Right atrium auricular region (tissue), 2 donors: Measurements from ENCODE around the gene MX2. TPM values are rescaled to one million over a fixed set of nuclear protein-coding genes. Genes with fewer than 3 reads are reported as not detected.

ENCODE experiments used
- DNase-seq: peaks from one replicate; pipeline ENCODE4 v3.0.0-alpha.2; 2019; ENCODE audit warnings: low spot score
- H3K27ac ChIP-seq, 2 donors: fragments of 200-600 bp; sonication (generic); 1 replicate in 1 of 2; 2 replicates in 1 of 2; pipeline ENCODE4 v1.5.1; 2016 to 2019
- H3K27me3 ChIP-seq, 2 donors: fragments of 200-600 bp; sonication (generic); one replicate each; pipeline versions ENCODE4 v1.5.1 to v1.6.0; 2017 to 2019
- H3K36me3 ChIP-seq: fragments of 200-600 bp; sonication (generic); one replicate; pipeline ENCODE4 v1.5.1; 2016
- H3K4me1 ChIP-seq, 2 donors: fragments of 200-600 bp; sonication (generic); one replicate each; pipeline versions ENCODE4 v1.5.1 to v1.6.0; 2017 to 2019
- H3K4me3 ChIP-seq, 2 donors: fragments of 200-600 bp; sonication (generic); 1 replicate in 1 of 2; 2 replicates in 1 of 2; pipeline ENCODE4 v1.5.1; 2017 to 2019; ENCODE audit warnings: mild to moderate bottlenecking in 1 of 2, moderate library complexity in 1 of 2
- H3K9me3 ChIP-seq, 2 donors: fragments of 200-600 bp; sonication (generic); one replicate each; pipeline ENCODE4 v1.5.1; 2019
- total RNA-seq, 2 donors: library from RNA; depleted of rRNA; stranded (reverse); fragments of >200 nt; gene quantifications; one replicate each; pipeline ENCODE4 v1.1.0, GENCODE V29; 2016
- TF ChIP-seq, protein P1 (sequence below), 2 donors: fragments of 200-600 bp; sonication (generic); IDR thresholded peaks; one replicate each; pipeline ENCODE4 v1.5.1; 2019; ENCODE audit warnings: antibody characterized with exemption in 2 of 2

MX2 gene
- total RNA-seq, 2 donors from 2014 or later = 5.5 to 5.9 TPM

DNA sequence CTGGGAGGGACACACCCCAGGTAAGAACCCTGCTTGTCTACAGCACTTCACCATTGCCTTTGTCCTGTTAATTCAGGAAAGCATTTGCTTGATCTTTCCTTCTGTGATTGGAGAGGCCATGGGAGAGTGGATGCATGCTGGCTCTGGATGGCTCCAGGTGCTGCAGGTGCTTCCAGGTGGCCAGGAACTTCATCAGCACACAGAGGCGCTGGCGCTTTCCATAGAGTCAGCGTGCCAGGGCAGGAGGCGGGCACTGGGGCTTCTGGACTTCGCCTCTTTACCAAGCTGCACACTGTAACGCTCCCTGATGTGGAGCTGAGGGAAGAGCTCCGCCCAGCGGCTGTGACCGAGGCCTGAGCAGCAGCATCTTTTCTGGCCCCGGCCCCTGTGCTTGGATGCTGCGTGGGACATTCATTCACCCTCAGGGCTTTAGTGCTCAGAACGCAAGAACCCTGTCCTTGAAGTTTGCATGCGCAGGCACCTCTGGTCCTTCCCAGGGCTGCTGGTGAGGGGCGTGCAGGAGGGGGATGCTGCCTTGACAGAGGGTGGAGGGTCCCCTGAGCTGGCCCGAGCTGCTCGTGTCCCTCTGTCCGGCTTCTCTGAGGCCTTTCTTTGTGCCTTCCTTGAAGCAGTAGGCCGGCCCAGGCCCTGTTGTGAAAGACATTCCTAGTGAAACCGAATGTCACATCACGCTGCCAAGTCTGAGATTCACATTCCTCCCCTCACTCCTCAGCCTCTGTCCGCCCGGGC is 1.6 kb upstream of the MX2 start:
- no peaks in the 10 kb centered on the region for H3K9me3 ChIP-seq
- H3K4me3 ChIP-seq = no peak overlapping the region
- H3K27me3 ChIP-seq = no peaks in the 10 kb centered on the region
- peak; percentile 85 for DNase-seq
- peaks cover 0 to 30% of the 10 kb centered on the region in 2 donors for H3K4me1 ChIP-seq
- peak overlapping the region; percentile 88 to 90 for H3K27ac ChIP-seq
- no peaks in the 10 kb centered on the region for H3K36me3 ChIP-seq
- TF ChIP-seq, protein P1, sequence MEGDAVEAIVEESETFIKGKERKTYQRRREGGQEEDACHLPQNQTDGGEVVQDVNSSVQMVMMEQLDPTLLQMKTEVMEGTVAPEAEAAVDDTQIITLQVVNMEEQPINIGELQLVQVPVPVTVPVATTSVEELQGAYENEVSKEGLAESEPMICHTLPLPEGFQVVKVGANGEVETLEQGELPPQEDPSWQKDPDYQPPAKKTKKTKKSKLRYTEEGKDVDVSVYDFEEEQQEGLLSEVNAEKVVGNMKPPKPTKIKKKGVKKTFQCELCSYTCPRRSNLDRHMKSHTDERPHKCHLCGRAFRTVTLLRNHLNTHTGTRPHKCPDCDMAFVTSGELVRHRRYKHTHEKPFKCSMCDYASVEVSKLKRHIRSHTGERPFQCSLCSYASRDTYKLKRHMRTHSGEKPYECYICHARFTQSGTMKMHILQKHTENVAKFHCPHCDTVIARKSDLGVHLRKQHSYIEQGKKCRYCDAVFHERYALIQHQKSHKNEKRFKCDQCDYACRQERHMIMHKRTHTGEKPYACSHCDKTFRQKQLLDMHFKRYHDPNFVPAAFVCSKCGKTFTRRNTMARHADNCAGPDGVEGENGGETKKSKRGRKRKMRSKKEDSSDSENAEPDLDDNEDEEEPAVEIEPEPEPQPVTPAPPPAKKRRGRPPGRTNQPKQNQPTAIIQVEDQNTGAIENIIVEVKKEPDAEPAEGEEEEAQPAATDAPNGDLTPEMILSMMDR (IDR thresholded peaks at IDR 0.05) = peak in 1 of 2 donors; percentile 33

DNA sequence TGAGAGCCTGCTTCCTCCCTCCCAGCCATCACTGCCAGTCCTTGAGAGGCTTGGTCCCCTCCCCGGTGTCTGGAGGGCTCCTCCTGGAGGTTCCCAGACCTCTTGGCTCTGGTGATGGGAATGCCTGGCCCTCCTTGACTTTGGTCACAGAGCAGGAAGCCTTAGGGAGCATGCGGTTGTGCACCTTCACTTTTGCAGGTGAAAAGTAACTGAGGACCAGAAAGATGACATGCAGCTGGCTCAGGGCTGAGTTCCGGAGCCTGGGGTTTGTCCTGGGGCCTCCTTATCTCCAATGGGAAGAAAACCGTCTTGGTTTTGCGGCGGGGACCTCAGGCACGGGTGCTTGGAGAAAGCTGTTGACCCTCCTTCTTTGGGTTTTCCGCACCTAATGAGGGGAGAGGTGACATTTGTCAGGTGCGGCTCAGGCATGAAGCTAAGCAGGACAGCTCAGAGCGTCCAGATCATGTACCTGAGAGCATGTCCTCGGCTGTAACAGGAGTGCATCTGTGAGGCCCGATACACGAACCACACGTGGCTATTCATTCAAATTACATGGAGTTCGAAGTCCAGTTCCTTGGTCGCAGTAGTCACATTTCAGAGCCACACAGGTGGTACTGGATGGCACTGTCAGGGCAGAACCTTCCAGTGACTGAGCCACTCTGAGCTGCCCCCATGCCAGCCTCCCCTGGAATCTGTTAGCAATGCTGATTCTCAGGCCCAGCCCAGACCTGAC is 608 bp upstream of the MX2 start:
- Histone ChIP-seq H3K4me1 (peaks cover 0 to 30% of the 10 kb centered on the region in 2 donors), H3K9me3 (no peaks in the 10 kb centered on the region), H3K27ac (peak overlapping the region; percentile 88 to 90), H3K4me3 (peak overlapping the region; percentile 25 to 49), H3K36me3 (no peaks in the 10 kb centered on the region), H3K27me3 (no peaks in the 10 kb centered on the region)
- TF ChIP-seq, protein P1 (IDR thresholded peaks at IDR 0.05) = no peak
- peak; percentile 57 for DNase-seq

DNA sequence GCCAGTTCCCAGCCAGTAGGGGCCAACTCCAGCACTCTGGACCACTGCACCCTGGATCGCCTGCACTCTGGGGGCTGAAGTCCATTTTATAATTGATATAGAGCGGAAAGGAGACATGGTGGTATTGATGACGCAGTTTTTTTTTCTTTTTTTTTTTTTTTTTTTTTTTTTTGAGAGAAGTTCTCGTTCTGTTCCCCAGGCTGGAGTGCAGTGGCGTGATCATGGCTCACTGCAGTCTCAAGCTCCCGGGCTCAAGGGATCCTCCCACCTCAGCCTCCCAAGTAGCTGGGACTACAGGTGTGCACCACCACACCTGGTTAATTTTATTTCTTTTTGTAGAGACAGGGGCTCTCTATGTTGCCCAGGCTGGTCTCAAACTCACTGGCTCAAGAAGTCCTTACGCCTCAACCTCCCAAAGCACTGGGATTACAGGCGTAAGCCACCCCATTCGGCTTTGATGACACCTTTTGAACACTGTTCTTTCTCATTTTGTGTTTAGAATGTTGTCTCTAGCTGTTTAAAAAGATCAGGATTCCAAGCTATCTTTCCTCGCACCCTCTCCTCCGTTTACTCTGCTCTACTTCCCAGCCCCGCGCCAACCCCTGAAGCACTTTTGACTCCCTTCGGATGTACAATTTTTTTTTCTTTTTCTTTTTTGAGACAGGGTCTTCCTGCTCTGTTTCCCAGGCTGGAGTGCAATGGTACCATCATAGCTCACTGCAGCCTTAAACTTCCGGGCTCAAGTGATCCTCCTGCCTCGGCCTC is 960 bp downstream of the MX2 start:
- Histone ChIP-seq H3K36me3 (no peaks in the 10 kb centered on the region), H3K4me3 (peak overlapping the region; percentile 25 to 49), H3K27ac (peak overlapping the region; percentile 88 to 90), H3K9me3 (no peaks in the 10 kb centered on the region), H3K27me3 (no peaks in the 10 kb centered on the region), H3K4me1 (peaks cover 0 to 35% of the 10 kb centered on the region in 2 donors)
- TF ChIP-seq, protein P1 (IDR thresholded peaks at IDR 0.05) = no peak
- no peak for DNase-seq

DNA sequence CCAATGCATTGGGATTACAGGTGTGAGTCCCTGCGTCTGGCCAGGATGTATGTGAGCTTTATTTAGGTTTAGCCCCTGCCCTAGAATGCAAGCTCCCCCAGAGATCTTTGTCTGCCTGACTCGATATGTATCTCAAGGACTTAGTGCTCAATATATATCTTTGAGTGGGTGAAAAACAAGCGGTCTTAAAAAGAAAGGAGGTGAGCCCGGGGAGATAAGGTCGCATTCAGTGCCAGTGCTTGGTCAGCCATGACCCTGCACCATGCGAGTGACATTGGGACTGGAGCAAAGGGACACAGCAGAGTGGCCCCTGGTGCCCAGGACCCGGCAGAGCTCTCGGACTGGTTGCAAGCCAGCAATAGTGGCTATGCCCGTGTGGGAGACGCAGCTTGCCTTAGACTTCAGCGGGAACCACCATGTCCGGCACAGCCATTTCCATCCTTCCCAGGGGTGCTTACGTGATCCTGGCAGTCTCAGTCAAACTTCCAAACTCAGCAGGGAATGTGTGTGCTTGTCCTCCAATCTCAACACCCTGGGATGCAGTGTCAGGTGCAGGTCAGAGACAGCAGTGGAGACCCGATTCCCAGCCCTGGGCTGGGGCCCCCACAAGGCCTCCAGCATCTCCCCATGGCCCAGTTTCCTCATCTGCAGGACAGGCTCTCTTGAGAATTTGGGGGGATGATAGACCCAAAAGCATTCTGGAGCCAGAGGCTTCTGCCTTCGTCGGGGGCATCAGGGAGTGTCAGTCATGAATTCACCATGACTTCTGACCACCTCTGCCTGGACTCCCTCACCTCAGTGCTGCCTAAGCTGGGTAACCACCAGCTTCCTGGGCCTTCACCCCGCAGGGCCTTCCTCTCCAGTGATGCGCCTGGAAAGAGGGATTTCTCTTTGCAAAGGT is 1.8 kb downstream of the MX2 start:
- peak overlapping the region in 1 of 2 donors; percentile 88 for H3K27ac ChIP-seq
- peak overlapping the region in 1 of 2 donors; percentile 49 for H3K4me3 ChIP-seq

More for the DNA sequence above, 1.8 kb downstream of the MX2 start:
- peak; percentile 52 for DNase-seq
- Histone ChIP-seq H3K9me3 (no peaks in the 10 kb centered on the region), H3K36me3 (no peaks in the 10 kb centered on the region), H3K4me1 (peaks cover 0 to 42% of the 10 kb centered on the region in 2 donors), H3K27me3 (no peaks in the 10 kb centered on the region)
- TF ChIP-seq, protein P1 (IDR thresholded peaks at IDR 0.05) = no peak
